AG09309 (cell line): ENCODE results near the gene ARHGAP26.

ENCODE experiments used
- DNase-seq: peaks from one replicate; pipeline ENCODE4 v3.0.0-alpha.2; 2010; ENCODE audit warnings: low read depth
- H3K4me3 ChIP-seq: 2 replicates; pipeline ENCODE4 v1.5.1; 2011; ENCODE audit warnings: mild to moderate bottlenecking, low read depth, low read length, moderate library complexity; ENCODE audit not compliant: control insufficient read depth
- CTCF ChIP-seq: IDR thresholded peaks from 2 replicates; pipeline ENCODE4 v1.5.1; 2011; ENCODE audit warnings: mild to moderate bottlenecking, low read depth, low read length, inconsistent platforms; ENCODE audit not compliant: insufficient read depth, control insufficient read depth; ENCODE audit errors: missing control alignments

ARHGAP26 gene

GRCh38 chr5:142852416-142853198, 82.4 kb downstream of the ARHGAP26 start:
- no peak for DNase-seq
- no peak for TF ChIP-seq CTCF
- no peak overlapping the region for H3K4me3 ChIP-seq

- no peak overlapping the region for H3K4me3 ChIP-seq
- no peak for TF ChIP-seq CTCF
- no peak for DNase-seq
These were observed 83.5 kb downstream of the ARHGAP26 start for GRCh38 chr5:142853682-142854081.

- H3K4me3 ChIP-seq = no peak overlapping the region
- no peak for TF ChIP-seq CTCF
- DNase-seq = no peak
These were observed 86.1 kb downstream of the ARHGAP26 start for GRCh38 chr5:142856269-142856782.

GRCh38 chr5:142857405-142857804, 87.2 kb downstream of the ARHGAP26 start:
- H3K4me3 ChIP-seq = no peak overlapping the region
- no peak for TF ChIP-seq CTCF
- DNase-seq = no peak

GRCh38 chr5:142859037-142859436, 88.9 kb downstream of the ARHGAP26 start:
- DNase-seq = no peak
- H3K4me3 ChIP-seq = no peak overlapping the region
- no peak for TF ChIP-seq CTCF

GRCh38 chr5:142860270-142860669, 90.1 kb downstream of the ARHGAP26 start:
- no peak for TF ChIP-seq CTCF
- H3K4me3 ChIP-seq = no peak overlapping the region
- DNase-seq = no peak

- H3K4me3 ChIP-seq = no peak overlapping the region
- TF ChIP-seq CTCF = no peak
These were observed 90.8 kb downstream of the ARHGAP26 start for GRCh38 chr5:142861011-142861410.

More at GRCh38 chr5:142861011-142861410, 90.8 kb downstream of the ARHGAP26 start:
- no peak for DNase-seq
